ENCODE results near the gene SLC29A1. TPM values are rescaled to one million over a fixed set of nuclear protein-coding genes. Genes with fewer than 3 reads are reported as not detected.
A peak's percentile ranks its signal among the peaks of the same experiment; 100 is the strongest.

The SLC29A1 gene
- total and polyA plus RNA-seq, 2 experiments from 2014 or later: 23.3 to 30.8 TPM

DNA sequence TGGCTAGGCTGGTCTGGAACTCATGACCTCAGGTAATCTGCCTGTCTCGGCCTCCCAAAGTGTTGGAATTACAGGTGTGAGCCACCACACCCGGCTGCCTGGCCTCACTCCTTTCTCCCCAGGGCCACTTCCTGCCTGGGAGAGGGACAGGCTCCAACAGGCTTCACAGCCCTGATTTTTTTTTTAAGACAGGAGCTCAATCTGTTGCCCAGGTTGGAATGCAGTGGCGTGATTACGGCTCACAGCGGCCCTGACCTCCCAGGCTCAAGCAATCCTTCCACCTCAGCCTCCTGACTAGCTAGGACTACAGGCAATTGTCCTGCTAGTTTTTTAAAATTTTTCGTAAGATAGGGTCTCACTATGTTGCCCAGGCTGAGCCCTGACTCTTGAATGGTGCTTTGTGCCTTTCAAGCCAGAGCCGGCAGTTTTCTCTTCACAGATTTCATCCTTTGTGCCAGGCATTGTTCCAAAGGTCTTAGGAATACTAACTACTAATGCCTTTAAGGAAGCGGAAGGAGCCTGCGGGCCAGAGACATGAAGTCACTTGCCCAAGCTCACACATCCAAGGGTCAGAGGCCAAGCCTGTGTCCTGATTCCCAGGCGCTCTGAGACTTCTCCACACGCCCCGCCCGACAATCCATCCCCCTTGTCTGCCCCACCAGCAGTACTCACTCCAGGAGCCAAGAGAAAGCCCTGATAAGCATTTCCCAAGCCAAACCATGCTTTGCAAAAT lies 45.5 kb upstream of the SLC29A1 start:
- no peak overlapping the region for H3K27ac ChIP-seq
- H3K9me3 ChIP-seq (ENCODE audit: low read depth): no peaks in the 10 kb centered on the region
- no peaks in the 10 kb centered on the region for H3K79me2 ChIP-seq
- 80% methylated on average over 13 of the region's 13 CpGs for WGBS (ENCODE audit: low lambda C conversion rate, missing lambda C conversion rate)
- no peaks in the 10 kb centered on the region for H3K9me2 ChIP-seq (replicated peaks; ENCODE audit: insufficient read depth)
- H4K20me1 ChIP-seq (ENCODE audit: insufficient read depth, poor library complexity, severe bottlenecking): no peaks in the 10 kb centered on the region
- no peak for TF ChIP-seq EZH2phosphoT487 (IDR thresholded peaks at IDR 0.05; ENCODE audit: low read depth, severe bottlenecking, unreplicated experiment)
- TF ChIP-seq EZH2 (IDR thresholded peaks at IDR 0.05; ENCODE audit: borderline replicate concordance): no peak
- TF ChIP-seq, protein P1, sequence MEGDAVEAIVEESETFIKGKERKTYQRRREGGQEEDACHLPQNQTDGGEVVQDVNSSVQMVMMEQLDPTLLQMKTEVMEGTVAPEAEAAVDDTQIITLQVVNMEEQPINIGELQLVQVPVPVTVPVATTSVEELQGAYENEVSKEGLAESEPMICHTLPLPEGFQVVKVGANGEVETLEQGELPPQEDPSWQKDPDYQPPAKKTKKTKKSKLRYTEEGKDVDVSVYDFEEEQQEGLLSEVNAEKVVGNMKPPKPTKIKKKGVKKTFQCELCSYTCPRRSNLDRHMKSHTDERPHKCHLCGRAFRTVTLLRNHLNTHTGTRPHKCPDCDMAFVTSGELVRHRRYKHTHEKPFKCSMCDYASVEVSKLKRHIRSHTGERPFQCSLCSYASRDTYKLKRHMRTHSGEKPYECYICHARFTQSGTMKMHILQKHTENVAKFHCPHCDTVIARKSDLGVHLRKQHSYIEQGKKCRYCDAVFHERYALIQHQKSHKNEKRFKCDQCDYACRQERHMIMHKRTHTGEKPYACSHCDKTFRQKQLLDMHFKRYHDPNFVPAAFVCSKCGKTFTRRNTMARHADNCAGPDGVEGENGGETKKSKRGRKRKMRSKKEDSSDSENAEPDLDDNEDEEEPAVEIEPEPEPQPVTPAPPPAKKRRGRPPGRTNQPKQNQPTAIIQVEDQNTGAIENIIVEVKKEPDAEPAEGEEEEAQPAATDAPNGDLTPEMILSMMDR (IDR thresholded peaks at IDR 0.05; ENCODE audit: poor library complexity): no peak
- no peak overlapping the region for H3K4me2 ChIP-seq
- H3K4me1 ChIP-seq (ENCODE audit: insufficient read depth): no peaks in the 10 kb centered on the region
- no peaks in the 10 kb centered on the region for H3K36me3 ChIP-seq (replicated peaks; ENCODE audit: insufficient read depth, low read depth)
- no peak overlapping the region for H3K4me3 ChIP-seq
- DNase-seq (ENCODE audit: low spot score): peak; percentile 40
- no peak overlapping the region for H2AFZ ChIP-seq
- no peaks in the 10 kb centered on the region for H3K27me3 ChIP-seq

DNA sequence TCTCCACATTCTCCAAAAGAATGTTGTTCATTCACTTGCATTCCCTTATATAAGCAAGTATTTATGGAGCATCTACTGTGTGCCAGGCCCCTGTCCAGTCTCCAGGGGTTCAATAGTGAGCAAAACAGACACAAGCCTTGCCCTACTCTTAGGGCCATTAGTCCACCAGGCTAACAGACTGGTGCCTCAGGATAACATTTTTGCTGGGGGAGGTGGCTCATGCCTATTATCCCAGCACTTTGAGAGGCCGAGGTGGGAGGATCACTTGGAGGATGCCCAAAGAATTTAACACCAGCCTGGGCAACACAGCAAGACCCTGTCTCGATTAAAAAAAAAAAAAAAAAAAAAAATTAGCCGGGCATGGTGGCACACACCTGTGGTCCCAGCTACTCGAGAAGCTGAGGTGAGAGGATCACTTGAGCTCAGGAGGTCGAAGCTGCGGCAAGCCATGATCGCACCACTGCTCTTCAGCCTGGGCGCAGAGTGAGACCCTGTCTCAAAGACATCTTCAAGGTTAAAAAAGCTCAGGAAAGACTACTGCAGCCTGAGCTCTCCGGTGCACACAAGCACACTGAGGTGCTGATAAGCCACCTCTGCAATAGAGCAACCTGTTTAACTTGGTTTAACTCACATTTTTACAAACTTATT lies 44.8 kb upstream of the SLC29A1 start:
- no peaks in the 10 kb centered on the region for H3K4me1 ChIP-seq (ENCODE audit: insufficient read depth)
- H3K27me3 ChIP-seq: no peaks in the 10 kb centered on the region
- H3K9me2 ChIP-seq (replicated peaks; ENCODE audit: insufficient read depth): no peaks in the 10 kb centered on the region
- H3K36me3 ChIP-seq (replicated peaks; ENCODE audit: insufficient read depth, low read depth): no peaks in the 10 kb centered on the region
- no peaks in the 10 kb centered on the region for H4K20me1 ChIP-seq (ENCODE audit: insufficient read depth, poor library complexity, severe bottlenecking)
- 81% methylated on average over 9 of the region's 9 CpGs for WGBS (ENCODE audit: low lambda C conversion rate, missing lambda C conversion rate)
- no peaks in the 10 kb centered on the region for H3K9me3 ChIP-seq (ENCODE audit: low read depth)
- no peak overlapping the region for H2AFZ ChIP-seq
- no peaks in the 10 kb centered on the region for H3K79me2 ChIP-seq
- H3K4me2 ChIP-seq: no peak overlapping the region
- TF ChIP-seq, protein P1 (IDR thresholded peaks at IDR 0.05; ENCODE audit: poor library complexity): no peak
- TF ChIP-seq EZH2phosphoT487 (IDR thresholded peaks at IDR 0.05; ENCODE audit: low read depth, severe bottlenecking, unreplicated experiment): no peak
- no peak for TF ChIP-seq EZH2 (IDR thresholded peaks at IDR 0.05; ENCODE audit: borderline replicate concordance)
- no peak overlapping the region for H3K27ac ChIP-seq
- no peak for DNase-seq (ENCODE audit: low spot score)
- H3K4me3 ChIP-seq: no peak overlapping the region

DNA sequence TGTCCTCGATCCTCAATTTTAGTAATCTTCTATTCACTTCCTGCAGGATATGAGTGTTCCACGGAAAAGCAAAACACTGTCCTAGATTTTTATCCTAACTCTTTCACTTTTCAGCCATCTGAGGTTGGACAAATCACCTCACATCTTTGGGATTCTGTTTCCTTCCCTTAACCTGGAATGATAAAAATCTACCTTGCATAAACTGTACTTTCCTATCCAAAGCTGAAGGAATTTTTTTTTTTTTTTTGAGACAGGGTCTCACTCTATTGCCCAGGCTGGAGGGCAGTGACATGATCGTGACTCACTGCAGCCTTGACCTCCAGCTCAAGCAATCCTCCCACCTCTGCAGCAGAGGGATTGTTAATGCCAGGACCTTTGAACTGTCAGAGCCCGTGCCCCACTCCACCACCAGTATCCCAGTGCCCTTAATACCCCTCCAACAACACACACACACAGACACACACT lies 44.3 kb upstream of the SLC29A1 start:
- Histone ChIP-seq H4K20me1 (ENCODE audit: insufficient read depth, poor library complexity, severe bottlenecking) (no peaks in the 10 kb centered on the region), H2AFZ (no peak overlapping the region), H3K4me1 (ENCODE audit: insufficient read depth) (no peaks in the 10 kb centered on the region), H3K79me2 (no peaks in the 10 kb centered on the region), H3K27me3 (no peaks in the 10 kb centered on the region), H3K4me3 (no peak overlapping the region), H3K4me2 (no peak overlapping the region), H3K27ac (no peak overlapping the region), H3K9me2 (replicated peaks; ENCODE audit: insufficient read depth) (no peaks in the 10 kb centered on the region), H3K9me3 (ENCODE audit: low read depth) (no peaks in the 10 kb centered on the region), H3K36me3 (replicated peaks; ENCODE audit: insufficient read depth, low read depth) (no peaks in the 10 kb centered on the region)
- TF ChIP-seq EZH2 (IDR thresholded peaks at IDR 0.05; ENCODE audit: borderline replicate concordance) (no peak), EZH2phosphoT487 (IDR thresholded peaks at IDR 0.05; ENCODE audit: low read depth, severe bottlenecking, unreplicated experiment) (no peak)
- TF ChIP-seq, protein P1 (IDR thresholded peaks at IDR 0.05; ENCODE audit: poor library complexity): no peak
- no peak for DNase-seq (ENCODE audit: low spot score)
- WGBS (ENCODE audit: low lambda C conversion rate, missing lambda C conversion rate): 61% methylated on average over 4 of the region's 4 CpGs
